Thoracic aorta (tissue), 2 donors: ENCODE results near the gene KCNJ6. TPM values are rescaled to one million over a fixed set of nuclear protein-coding genes. Genes with fewer than 3 reads are reported as not detected.

ENCODE experiments used
- ATAC-seq: fragments of 150-250 bp; one replicate; pipeline ENCODE4 v1.8.0; 2017; ENCODE audit warnings: low read depth; ENCODE audit not compliant: insufficient number of reproducible peaks, low FRiP score
- DNase-seq: peaks from one replicate; pipeline ENCODE4 v3.0.0-alpha.2; 2020; ENCODE audit warnings: low spot score
- H3K27ac ChIP-seq, 2 donors: fragments of 200-600 bp; sonication (generic); 1 replicate in 1 of 2; 2 replicates in 1 of 2; pipeline ENCODE4 v1.5.1; 2016; ENCODE audit warnings: mild to moderate bottlenecking in 2 of 2, moderate library complexity in 2 of 2
- H3K27me3 ChIP-seq: fragments of 200-600 bp; sonication (generic); replicated peaks from 2 replicates; pipeline ENCODE4 v1.6.0; 2016; ENCODE audit warnings: mild to moderate bottlenecking; ENCODE audit not compliant: insufficient read depth
- H3K36me3 ChIP-seq: fragments of 200-600 bp; sonication (generic); one replicate; pipeline ENCODE4 v1.5.1; 2016
- H3K4me1 ChIP-seq, 2 donors: fragments of 200-600 bp; sonication (generic); 1 replicate in 1 of 2; 2 replicates in 1 of 2; pipeline versions ENCODE4 v1.5.1 to v1.6.0; 2016; ENCODE audit warnings: low read depth in 2 of 2, mild to moderate bottlenecking in 1 of 2; ENCODE audit not compliant: control insufficient read depth in 1 of 2
- H3K4me3 ChIP-seq: fragments of 200-600 bp; sonication (generic); 2 replicates; pipeline ENCODE4 v1.5.1; 2016; ENCODE audit warnings: mild to moderate bottlenecking
- H3K9me3 ChIP-seq: fragments of 200-600 bp; sonication (generic); 2 replicates; pipeline ENCODE4 v1.5.1; 2016
- total RNA-seq, 2 donors: library from RNA; depleted of rRNA; stranded (reverse); fragments of >200 nt; gene quantifications; one replicate each; pipeline versions ENCODE4 v1.1.0 to v1.2.3, GENCODE V29; 2016
- TF ChIP-seq, protein P1 (sequence below): fragments of 200-600 bp; sonication (generic); IDR thresholded peaks from one replicate; pipeline ENCODE4 v1.5.1; 2019; ENCODE audit warnings: antibody characterized with exemption

Gene KCNJ6
- total RNA-seq, 2 donors from 2014 or later = not detected

DNA sequence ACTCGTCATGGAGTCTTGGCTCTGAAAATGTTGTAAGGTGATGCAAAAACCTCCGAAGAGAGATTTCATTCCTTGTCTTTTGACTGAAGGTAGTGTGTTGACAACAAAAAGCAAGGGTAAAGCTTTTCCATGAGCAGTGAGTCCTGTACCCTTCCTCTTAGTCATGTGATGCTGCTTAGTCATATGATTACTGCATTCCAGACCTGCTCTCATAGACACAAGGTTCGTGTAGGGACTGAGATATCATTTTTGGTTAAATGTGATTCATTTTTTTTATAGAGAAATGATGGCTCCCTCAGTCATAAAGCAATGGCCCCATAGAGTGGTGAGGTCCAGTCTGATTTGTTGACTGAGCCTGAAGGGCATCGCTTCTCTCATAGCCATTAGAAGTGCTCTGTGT lies 9.2 kb downstream of the KCNJ6 start:
- Histone ChIP-seq H3K27me3 (no peaks in the 10 kb centered on the region), H3K36me3 (no peaks in the 10 kb centered on the region), H3K9me3 (no peaks in the 10 kb centered on the region), H3K4me1 (no peaks in the 10 kb centered on the region), H3K4me3 (no peak overlapping the region), H3K27ac (no peak overlapping the region)
- TF ChIP-seq, protein P1, sequence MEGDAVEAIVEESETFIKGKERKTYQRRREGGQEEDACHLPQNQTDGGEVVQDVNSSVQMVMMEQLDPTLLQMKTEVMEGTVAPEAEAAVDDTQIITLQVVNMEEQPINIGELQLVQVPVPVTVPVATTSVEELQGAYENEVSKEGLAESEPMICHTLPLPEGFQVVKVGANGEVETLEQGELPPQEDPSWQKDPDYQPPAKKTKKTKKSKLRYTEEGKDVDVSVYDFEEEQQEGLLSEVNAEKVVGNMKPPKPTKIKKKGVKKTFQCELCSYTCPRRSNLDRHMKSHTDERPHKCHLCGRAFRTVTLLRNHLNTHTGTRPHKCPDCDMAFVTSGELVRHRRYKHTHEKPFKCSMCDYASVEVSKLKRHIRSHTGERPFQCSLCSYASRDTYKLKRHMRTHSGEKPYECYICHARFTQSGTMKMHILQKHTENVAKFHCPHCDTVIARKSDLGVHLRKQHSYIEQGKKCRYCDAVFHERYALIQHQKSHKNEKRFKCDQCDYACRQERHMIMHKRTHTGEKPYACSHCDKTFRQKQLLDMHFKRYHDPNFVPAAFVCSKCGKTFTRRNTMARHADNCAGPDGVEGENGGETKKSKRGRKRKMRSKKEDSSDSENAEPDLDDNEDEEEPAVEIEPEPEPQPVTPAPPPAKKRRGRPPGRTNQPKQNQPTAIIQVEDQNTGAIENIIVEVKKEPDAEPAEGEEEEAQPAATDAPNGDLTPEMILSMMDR = no peak
- ATAC-seq (no peak), DNase-seq (no peak)

DNA sequence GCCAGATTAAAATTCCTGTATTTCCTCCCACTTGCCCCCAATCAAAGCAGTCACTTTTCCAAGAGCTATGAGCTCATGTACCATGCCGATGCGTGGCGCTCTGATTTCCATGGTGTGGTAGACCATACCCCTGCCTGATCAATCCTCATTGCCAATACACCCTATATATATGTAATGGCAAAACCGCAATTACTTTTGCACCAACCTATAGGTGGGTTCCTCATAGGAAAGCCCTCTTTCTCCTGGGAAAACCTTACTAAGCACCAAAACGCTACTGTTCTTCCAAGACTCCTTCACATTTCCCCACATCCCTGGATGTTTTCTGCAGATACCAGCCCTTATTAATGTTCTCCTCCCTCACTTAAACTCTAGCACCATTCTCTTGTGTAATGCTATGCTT lies 11.0 kb downstream of the KCNJ6 start:
- Histone ChIP-seq H3K27ac (no peak overlapping the region), H3K36me3 (no peaks in the 10 kb centered on the region), H3K27me3 (no peaks in the 10 kb centered on the region), H3K4me1 (no peaks in the 10 kb centered on the region), H3K9me3 (no peaks in the 10 kb centered on the region), H3K4me3 (no peak overlapping the region)
- TF ChIP-seq, protein P1 = no peak
- ATAC-seq = no peak
- DNase-seq = no peak

GRCh38 chr21:37904856-37905255 lies 11.4 kb downstream of the KCNJ6 start:
- ATAC-seq = no peak
- DNase-seq = no peak

GRCh38 chr21:37903396-37903795 lies 12.9 kb downstream of the KCNJ6 start:
- TF ChIP-seq, protein P1 = no peak
- H3K27me3 ChIP-seq = no peaks in the 10 kb centered on the region
- H3K9me3 ChIP-seq = no peaks in the 10 kb centered on the region
- ATAC-seq (no peak), DNase-seq (no peak)
- H3K4me3 ChIP-seq = no peak overlapping the region
- H3K36me3 ChIP-seq = no peaks in the 10 kb centered on the region
- H3K4me1 ChIP-seq = no peaks in the 10 kb centered on the region
- H3K27ac ChIP-seq = no peak overlapping the region

More at GRCh38 chr21:37904856-37905255, 11.4 kb downstream of the KCNJ6 start:
- TF ChIP-seq, protein P1 = no peak
- H3K36me3 ChIP-seq = no peaks in the 10 kb centered on the region
- H3K9me3 ChIP-seq = no peaks in the 10 kb centered on the region
- no peak overlapping the region for H3K27ac ChIP-seq
- H3K4me3 ChIP-seq = no peak overlapping the region
- no peaks in the 10 kb centered on the region for H3K27me3 ChIP-seq
- H3K4me1 ChIP-seq = no peaks in the 10 kb centered on the region

- H3K9me3 ChIP-seq = no peaks in the 10 kb centered on the region
Observed at GRCh38 chr21:37899146-37899545, 17.1 kb downstream of the KCNJ6 start.

More at GRCh38 chr21:37899146-37899545, 17.1 kb downstream of the KCNJ6 start:
- TF ChIP-seq, protein P1 = no peak
- H3K4me3 ChIP-seq = no peak overlapping the region
- no peak overlapping the region for H3K27ac ChIP-seq
- no peaks in the 10 kb centered on the region for H3K27me3 ChIP-seq
- ATAC-seq (no peak), DNase-seq (no peak)
- H3K36me3 ChIP-seq = no peaks in the 10 kb centered on the region
- H3K4me1 ChIP-seq = no peaks in the 10 kb centered on the region
